ENCODE results near the gene FBXL12.

Gene FBXL12

GRCh38 chr19:9857076-9857721, 38.3 kb upstream of the FBXL12 start:
- H3K79me1 ChIP-seq (replicated peaks; ENCODE audit: low read length, poor library complexity, severe bottlenecking): no peaks in the 10 kb centered on the region
- no peak overlapping the region for H4K91ac ChIP-seq (ENCODE audit: low read length)
- H3K9ac ChIP-seq (ENCODE audit: low read length): no peak overlapping the region
- no peak overlapping the region for H2BK120ac ChIP-seq (ENCODE audit: low read depth, low read length)
- peaks cover 4% of the 10 kb centered on the region for H3K4me1 ChIP-seq (ENCODE audit: control insufficient read depth, insufficient read depth, low read depth, low read length)
- H2BK12ac ChIP-seq (ENCODE audit: low read length in 2 of 2): no peak overlapping the region
- no peak overlapping the region for H2BK5ac ChIP-seq (ENCODE audit: low read depth, low read length, poor library complexity, severe bottlenecking)
- no peak overlapping the region for H4K8ac ChIP-seq (ENCODE audit: low read length)
- no peak for DNase-seq
- no peak overlapping the region for H3K18ac ChIP-seq (ENCODE audit: low read depth in 1 of 2, low read length in 2 of 2)
- no peaks in the 10 kb centered on the region for H3K27me3 ChIP-seq (ENCODE audit: control insufficient read depth in 1 of 2, insufficient read depth in 1 of 2, low read length in 2 of 2)
- H2AK5ac ChIP-seq (ENCODE audit: low read length, severe bottlenecking): no peak overlapping the region
- H3K27ac ChIP-seq (ENCODE audit: low read length, poor library complexity, severe bottlenecking): no peak overlapping the region
- H2BK15ac ChIP-seq (ENCODE audit: low read depth, poor library complexity, severe bottlenecking): no peak overlapping the region
- no peak overlapping the region for H3K14ac ChIP-seq (ENCODE audit: low read length in 2 of 2)
- peaks cover 12 to 19% of the 10 kb centered on the region in 2 experiments for H3K36me3 ChIP-seq (ENCODE audit: control insufficient read depth in 1 of 2, insufficient read depth in 2 of 2, low read depth in 1 of 2, low read length in 2 of 2)
- H3K4me2 ChIP-seq (ENCODE audit: low read length, poor library complexity, severe bottlenecking): no peak overlapping the region
- WGBS: 96% methylated on average over 13 of the region's 13 CpGs
- H3K4ac ChIP-seq (ENCODE audit: low read depth in 1 of 2, low read length in 2 of 2): no peak overlapping the region
- H2AFZ ChIP-seq (ENCODE audit: low read depth, low read length): no peak overlapping the region
- H3K4me3 ChIP-seq (ENCODE audit: insufficient read depth in 1 of 2, low read depth in 1 of 2, low read length in 2 of 2): no peak overlapping the region
- no peak overlapping the region for H3K23ac ChIP-seq (ENCODE audit: low read length in 2 of 2)
- no peaks in the 10 kb centered on the region for H3K9me3 ChIP-seq (ENCODE audit: control insufficient read depth, low read length)

DNA sequence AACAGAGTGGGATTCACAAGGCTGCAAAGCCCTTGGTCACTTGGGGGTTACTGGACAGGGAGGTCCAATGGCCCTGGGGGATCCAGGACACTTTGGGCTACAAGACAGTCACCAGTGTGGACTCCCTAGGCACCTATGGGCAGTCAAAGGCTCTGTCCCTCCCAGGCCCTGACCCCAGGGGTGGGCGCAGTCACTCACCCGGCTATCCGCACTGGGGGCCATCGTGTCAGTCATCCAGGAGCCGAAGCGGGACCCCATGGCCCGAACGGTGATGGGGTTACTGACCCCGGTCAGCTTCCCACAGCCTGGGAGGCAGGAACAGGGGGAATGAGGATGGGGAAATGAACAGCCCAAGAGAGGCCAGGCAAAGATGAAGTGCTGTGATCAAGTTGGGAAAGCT, 37.7 kb upstream of the FBXL12 start:
- Histone ChIP-seq H3K9me3 (ENCODE audit: control insufficient read depth, low read length) (no peaks in the 10 kb centered on the region), H3K9ac (ENCODE audit: low read length) (no peak overlapping the region), H3K36me3 (ENCODE audit: control insufficient read depth in 1 of 2, insufficient read depth in 2 of 2, low read depth in 1 of 2, low read length in 2 of 2) (peaks cover 12 to 23% of the 10 kb centered on the region in 2 experiments), H2AK5ac (ENCODE audit: low read length, severe bottlenecking) (no peak overlapping the region), H2BK120ac (ENCODE audit: low read depth, low read length) (no peak overlapping the region), H3K18ac (ENCODE audit: low read depth in 1 of 2, low read length in 2 of 2) (no peak overlapping the region), H3K4ac (ENCODE audit: low read depth in 1 of 2, low read length in 2 of 2) (no peak overlapping the region), H2AFZ (ENCODE audit: low read depth, low read length) (no peak overlapping the region), H2BK15ac (ENCODE audit: low read depth, poor library complexity, severe bottlenecking) (no peak overlapping the region), H2BK5ac (ENCODE audit: low read depth, low read length, poor library complexity, severe bottlenecking) (no peak overlapping the region), H3K27ac (ENCODE audit: low read length, poor library complexity, severe bottlenecking) (no peak overlapping the region), H4K8ac (ENCODE audit: low read length) (no peak overlapping the region), H2BK12ac (ENCODE audit: low read length in 2 of 2) (no peak overlapping the region), H3K79me1 (replicated peaks; ENCODE audit: low read length, poor library complexity, severe bottlenecking) (peaks cover 3% of the 10 kb centered on the region), H3K14ac (ENCODE audit: low read length in 2 of 2) (no peak overlapping the region), H4K91ac (ENCODE audit: low read length) (no peak overlapping the region), H3K4me2 (ENCODE audit: low read length, poor library complexity, severe bottlenecking) (no peak overlapping the region), H3K4me1 (ENCODE audit: control insufficient read depth, insufficient read depth, low read depth, low read length) (peaks cover 4% of the 10 kb centered on the region), H3K4me3 (ENCODE audit: insufficient read depth in 1 of 2, low read depth in 1 of 2, low read length in 2 of 2) (no peak overlapping the region), H3K27me3 (ENCODE audit: control insufficient read depth in 1 of 2, insufficient read depth in 1 of 2, low read length in 2 of 2) (no peaks in the 10 kb centered on the region), H3K23ac (ENCODE audit: low read length in 2 of 2) (no peak overlapping the region)
- no peak for DNase-seq
- 97% methylated on average over 9 of the region's 9 CpGs for WGBS

DNA sequence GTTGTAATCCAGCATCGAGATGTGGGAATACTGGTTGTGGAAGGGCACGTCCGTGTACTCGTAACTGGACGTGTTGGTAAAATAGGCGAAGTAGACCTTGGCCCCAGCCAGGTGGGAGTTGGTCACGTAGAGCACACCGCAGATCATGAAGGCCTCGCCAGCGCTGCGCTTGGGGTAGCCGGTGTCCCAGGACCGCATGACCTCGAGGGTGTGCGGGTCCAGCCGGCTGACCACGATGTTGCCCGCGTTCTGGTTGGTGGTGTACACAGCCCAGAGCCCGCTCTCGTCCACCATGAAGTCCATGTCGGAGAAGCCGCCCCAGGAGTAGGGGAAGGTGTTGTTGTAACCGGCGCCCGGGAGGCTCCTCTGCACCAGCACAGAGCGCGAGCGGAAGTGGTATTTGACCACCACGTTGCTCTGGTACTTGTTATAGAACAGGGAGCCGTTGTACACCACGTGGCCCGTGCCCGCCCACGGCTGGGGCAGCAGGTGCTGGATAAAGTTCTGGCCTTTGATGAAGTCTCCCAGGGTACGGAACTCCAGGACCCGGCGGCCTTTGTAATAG, 35.5 kb upstream of the FBXL12 start:
- no peak overlapping the region for H3K27ac ChIP-seq (ENCODE audit: low read length, poor library complexity, severe bottlenecking)

GRCh38 chr19:9850235-9850959, 31.5 kb upstream of the FBXL12 start:
- H4K91ac ChIP-seq (ENCODE audit: low read length): no peak overlapping the region
- peaks cover 47% of the 10 kb centered on the region for H3K79me1 ChIP-seq (replicated peaks; ENCODE audit: low read length, poor library complexity, severe bottlenecking)
- DNase-seq: no peak
- H3K9me3 ChIP-seq (ENCODE audit: control insufficient read depth, low read length): no peaks in the 10 kb centered on the region
- H3K4me2 ChIP-seq (ENCODE audit: low read length, poor library complexity, severe bottlenecking): no peak overlapping the region
- no peak overlapping the region for H3K14ac ChIP-seq (ENCODE audit: low read length in 2 of 2)
- H2AFZ ChIP-seq (ENCODE audit: low read depth, low read length): no peak overlapping the region
- 74% methylated on average over 18 of the region's 19 CpGs for WGBS
- no peak overlapping the region for H3K18ac ChIP-seq (ENCODE audit: low read depth in 1 of 2, low read length in 2 of 2)
- no peak overlapping the region for H3K9ac ChIP-seq (ENCODE audit: low read length)
- no peak overlapping the region for H3K4ac ChIP-seq (ENCODE audit: low read depth in 1 of 2, low read length in 2 of 2)
- H4K8ac ChIP-seq (ENCODE audit: low read length): no peak overlapping the region
- H3K27ac ChIP-seq (ENCODE audit: low read length, poor library complexity, severe bottlenecking): no peak overlapping the region
- no peak overlapping the region for H2BK5ac ChIP-seq (ENCODE audit: low read depth, low read length, poor library complexity, severe bottlenecking)
- H3K4me3 ChIP-seq (ENCODE audit: insufficient read depth in 1 of 2, low read depth in 1 of 2, low read length in 2 of 2): no peak overlapping the region
- H3K27me3 ChIP-seq (ENCODE audit: control insufficient read depth in 1 of 2, insufficient read depth in 1 of 2, low read length in 2 of 2): no peaks in the 10 kb centered on the region
- no peak overlapping the region for H2BK15ac ChIP-seq (ENCODE audit: low read depth, poor library complexity, severe bottlenecking)
- no peak overlapping the region for H2BK12ac ChIP-seq (ENCODE audit: low read length in 2 of 2)
- H3K23ac ChIP-seq (ENCODE audit: low read length in 2 of 2): no peak overlapping the region
- H2AK5ac ChIP-seq (ENCODE audit: low read length, severe bottlenecking): no peak overlapping the region
- H3K4me1 ChIP-seq (ENCODE audit: control insufficient read depth, insufficient read depth, low read depth, low read length): peaks cover 18% of the 10 kb centered on the region
- peaks cover 23 to 59% of the 10 kb centered on the region in 2 experiments for H3K36me3 ChIP-seq (ENCODE audit: control insufficient read depth in 1 of 2, insufficient read depth in 2 of 2, low read depth in 1 of 2, low read length in 2 of 2)
- no peak overlapping the region for H2BK120ac ChIP-seq (ENCODE audit: low read depth, low read length)

More for the DNA sequence above, 35.5 kb upstream of the FBXL12 start:
- Histone ChIP-seq H3K4me3 (ENCODE audit: insufficient read depth in 1 of 2, low read depth in 1 of 2, low read length in 2 of 2) (no peak overlapping the region), H4K91ac (ENCODE audit: low read length) (no peak overlapping the region), H2AFZ (ENCODE audit: low read depth, low read length) (no peak overlapping the region), H3K9ac (ENCODE audit: low read length) (no peak overlapping the region), H2BK5ac (ENCODE audit: low read depth, low read length, poor library complexity, severe bottlenecking) (no peak overlapping the region), H2BK15ac (ENCODE audit: low read depth, poor library complexity, severe bottlenecking) (no peak overlapping the region), H3K9me3 (ENCODE audit: control insufficient read depth, low read length) (no peaks in the 10 kb centered on the region), H3K4ac (ENCODE audit: low read depth in 1 of 2, low read length in 2 of 2) (no peak overlapping the region), H3K79me1 (replicated peaks; ENCODE audit: low read length, poor library complexity, severe bottlenecking) (peaks cover 12% of the 10 kb centered on the region), H2BK12ac (ENCODE audit: low read length in 2 of 2) (no peak overlapping the region), H4K8ac (ENCODE audit: low read length) (no peak overlapping the region), H2AK5ac (ENCODE audit: low read length, severe bottlenecking) (no peak overlapping the region), H3K23ac (ENCODE audit: low read length in 2 of 2) (peak overlapping the region in 1 of 2 experiments; percentile 48), H3K18ac (ENCODE audit: low read depth in 1 of 2, low read length in 2 of 2) (no peak overlapping the region), H3K4me2 (ENCODE audit: low read length, poor library complexity, severe bottlenecking) (no peak overlapping the region), H3K36me3 (ENCODE audit: control insufficient read depth in 1 of 2, insufficient read depth in 2 of 2, low read depth in 1 of 2, low read length in 2 of 2) (peaks cover 23 to 37% of the 10 kb centered on the region in 2 experiments), H3K14ac (ENCODE audit: low read length in 2 of 2) (no peak overlapping the region), H2BK120ac (ENCODE audit: low read depth, low read length) (no peak overlapping the region), H3K4me1 (ENCODE audit: control insufficient read depth, insufficient read depth, low read depth, low read length) (peaks cover 4% of the 10 kb centered on the region), H3K27me3 (ENCODE audit: control insufficient read depth in 1 of 2, insufficient read depth in 1 of 2, low read length in 2 of 2) (no peaks in the 10 kb centered on the region)
- 98% methylated on average over 38 of the region's 38 CpGs for WGBS
- no peak for DNase-seq

Data from mesenchymal stem cell (in vitro differentiated cells and primary cell).